Measurements from ENCODE around the gene TRIO.

Gene TRIO

GRCh38 chr5:14193496-14193895 lies 50.4 kb downstream of the TRIO start:
- no peak for DNase-seq (ENCODE audit: low read depth, low spot score)
- Histone ChIP-seq H3K9me3 (ENCODE audit: insufficient read depth, low read length) (no peaks in the 10 kb centered on the region), H3K27me3 (ENCODE audit: insufficient read depth, insufficient read length) (no peaks in the 10 kb centered on the region), H3K36me3 (ENCODE audit: insufficient read depth, insufficient read length, low read length) (peaks cover 5% of the 10 kb centered on the region), H3K4me3 (ENCODE audit: insufficient read length, low read depth) (no peak overlapping the region), H3K9ac (ENCODE audit: insufficient read length, low read depth) (no peak overlapping the region), H3K4me1 (ENCODE audit: insufficient read depth, insufficient read length) (peaks cover 2% of the 10 kb centered on the region)
- TF ChIP-seq SUZ12 (IDR thresholded peaks at IDR 0.05; ENCODE audit: extremely low read depth, insufficient read depth, insufficient read length) (no peak), YY1 (IDR thresholded peaks at IDR 0.05; ENCODE audit: insufficient read depth, insufficient read length) (no peak), ZNF274 (IDR thresholded peaks at IDR 0.05; ENCODE audit: low read depth, low read length) (no peak)

DNA sequence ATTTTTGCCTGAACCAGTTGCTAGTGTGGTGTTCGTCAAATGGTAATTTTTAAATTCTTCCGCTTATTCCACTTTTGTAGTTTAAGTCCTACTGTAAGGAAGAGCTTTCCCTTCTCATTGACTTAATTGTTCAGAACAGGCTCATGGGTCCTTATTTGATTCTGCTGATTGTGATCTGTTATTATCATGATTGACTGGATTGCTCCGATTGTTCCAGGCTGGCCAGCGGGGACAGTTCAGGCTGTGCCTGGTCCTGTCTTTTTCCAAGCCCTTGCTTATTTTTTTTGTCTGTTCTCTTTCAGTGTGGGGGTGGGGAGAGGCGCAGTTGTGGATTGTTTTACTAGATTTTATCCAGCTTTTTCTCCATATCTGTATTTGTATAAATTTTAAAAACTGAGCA lies 52.4 kb downstream of the TRIO start:
- DNase-seq (ENCODE audit: low read depth, low spot score), result no peak
- TF ChIP-seq YY1 (IDR thresholded peaks at IDR 0.05; ENCODE audit: insufficient read depth, insufficient read length) (no peak), ZNF274 (IDR thresholded peaks at IDR 0.05; ENCODE audit: low read depth, low read length) (no peak), SUZ12 (IDR thresholded peaks at IDR 0.05; ENCODE audit: extremely low read depth, insufficient read depth, insufficient read length) (no peak)

DNA sequence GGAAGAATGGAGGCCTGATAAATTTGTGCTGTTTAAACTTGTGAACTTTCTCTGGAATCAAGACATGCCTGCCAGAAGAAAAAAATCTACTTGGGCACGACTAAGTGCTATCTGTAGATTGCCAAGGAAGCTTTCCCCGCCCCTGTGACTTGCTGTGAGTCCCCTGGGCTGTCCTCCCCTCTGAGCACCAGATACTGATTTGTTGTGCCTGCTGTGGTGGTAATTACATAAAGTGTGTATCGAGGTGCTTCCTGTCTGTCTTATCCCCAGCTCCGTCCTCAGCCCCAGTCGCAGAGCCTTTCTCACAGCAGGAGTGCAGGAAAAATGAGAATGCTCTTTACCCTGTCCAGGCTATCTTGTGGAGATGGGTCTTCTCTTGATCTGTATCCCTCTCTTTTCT lies 53.9 kb downstream of the TRIO start:
- no peak overlapping the region for H3K9ac ChIP-seq (ENCODE audit: insufficient read length, low read depth)
- H3K27me3 ChIP-seq (ENCODE audit: insufficient read depth, insufficient read length), result no peaks in the 10 kb centered on the region
- peaks cover 5% of the 10 kb centered on the region for H3K36me3 ChIP-seq (ENCODE audit: insufficient read depth, insufficient read length, low read length)
- H3K9me3 ChIP-seq (ENCODE audit: insufficient read depth, low read length), result no peaks in the 10 kb centered on the region
- peaks cover 2% of the 10 kb centered on the region for H3K4me1 ChIP-seq (ENCODE audit: insufficient read depth, insufficient read length)
- H3K4me3 ChIP-seq (ENCODE audit: insufficient read length, low read depth), result no peak overlapping the region
- no peak for DNase-seq (ENCODE audit: low read depth, low spot score)
- no peak for TF ChIP-seq SUZ12 (IDR thresholded peaks at IDR 0.05; ENCODE audit: extremely low read depth, insufficient read depth, insufficient read length)
- no peak for TF ChIP-seq YY1 (IDR thresholded peaks at IDR 0.05; ENCODE audit: insufficient read depth, insufficient read length)
- TF ChIP-seq ZNF274 (IDR thresholded peaks at IDR 0.05; ENCODE audit: low read depth, low read length), result no peak

More for the DNA sequence above, 52.4 kb downstream of the TRIO start:
- H3K27me3 ChIP-seq (ENCODE audit: insufficient read depth, insufficient read length), result no peaks in the 10 kb centered on the region
- H3K4me3 ChIP-seq (ENCODE audit: insufficient read length, low read depth), result no peak overlapping the region
- peaks cover 5% of the 10 kb centered on the region for H3K36me3 ChIP-seq (ENCODE audit: insufficient read depth, insufficient read length, low read length)
- H3K9ac ChIP-seq (ENCODE audit: insufficient read length, low read depth), result no peak overlapping the region
- peaks cover 2% of the 10 kb centered on the region for H3K4me1 ChIP-seq (ENCODE audit: insufficient read depth, insufficient read length)
- H3K9me3 ChIP-seq (ENCODE audit: insufficient read depth, low read length), result no peaks in the 10 kb centered on the region

DNA sequence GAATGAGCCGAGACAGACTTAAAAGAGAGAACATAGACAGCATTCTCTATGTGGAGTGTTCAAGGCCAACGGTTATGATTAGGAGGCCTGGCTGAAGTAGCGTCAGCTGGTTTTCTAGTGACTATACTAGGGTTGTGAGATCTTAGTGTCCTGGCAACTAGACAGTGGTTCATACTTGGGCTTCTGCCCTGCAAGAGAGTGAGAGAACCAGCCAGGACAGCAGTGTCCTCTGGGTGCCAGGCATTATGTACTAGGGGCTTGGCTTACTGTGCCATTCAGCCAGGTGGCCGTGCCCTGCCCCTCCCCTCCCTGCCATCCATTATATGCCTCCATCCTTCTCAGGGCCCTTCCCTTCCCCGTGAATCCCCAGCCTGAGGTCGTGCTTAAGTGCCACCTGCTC lies 56.8 kb downstream of the TRIO start:
- TF ChIP-seq YY1 (IDR thresholded peaks at IDR 0.05; ENCODE audit: insufficient read depth, insufficient read length) (no peak), SUZ12 (IDR thresholded peaks at IDR 0.05; ENCODE audit: extremely low read depth, insufficient read depth, insufficient read length) (no peak), ZNF274 (IDR thresholded peaks at IDR 0.05; ENCODE audit: low read depth, low read length) (no peak)
- Histone ChIP-seq H3K9ac (ENCODE audit: insufficient read length, low read depth) (no peak overlapping the region), H3K4me1 (ENCODE audit: insufficient read depth, insufficient read length) (peaks cover 2% of the 10 kb centered on the region), H3K9me3 (ENCODE audit: insufficient read depth, low read length) (no peaks in the 10 kb centered on the region), H3K27me3 (ENCODE audit: insufficient read depth, insufficient read length) (no peaks in the 10 kb centered on the region), H3K4me3 (ENCODE audit: insufficient read length, low read depth) (no peak overlapping the region), H3K36me3 (ENCODE audit: insufficient read depth, insufficient read length, low read length) (no peaks in the 10 kb centered on the region)
- DNase-seq (ENCODE audit: low read depth, low spot score), result no peak

DNA sequence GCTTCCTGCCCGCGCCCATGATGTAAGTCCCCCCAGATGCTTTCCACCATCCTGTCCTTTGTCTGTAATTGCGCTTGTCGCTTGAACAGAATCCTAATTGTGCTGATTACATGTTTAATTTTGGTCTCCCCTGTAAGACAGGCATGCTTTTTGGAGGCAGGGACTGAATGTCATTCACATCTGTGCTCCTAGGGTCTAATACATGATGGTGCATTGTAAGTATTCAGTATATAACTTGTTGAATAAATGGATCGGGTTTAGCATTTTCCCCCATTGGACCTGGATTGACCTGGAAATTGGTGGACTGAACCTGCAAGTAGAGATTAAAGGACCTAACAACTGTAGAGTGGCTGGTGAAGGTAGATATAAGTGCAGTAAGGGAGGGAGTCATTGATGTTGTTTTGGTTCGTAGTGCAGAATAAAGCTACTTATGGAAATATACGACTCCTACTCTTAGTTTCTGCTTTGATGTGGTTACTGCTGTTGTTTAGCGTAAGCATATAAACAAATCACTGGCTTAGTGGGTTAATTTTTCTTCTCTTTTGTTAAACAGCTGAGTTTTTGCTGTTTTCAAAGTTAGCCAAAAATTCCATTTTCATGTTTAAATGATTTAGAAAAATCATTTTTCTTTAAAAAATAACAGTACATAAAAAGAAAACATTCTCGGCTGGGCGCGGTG lies 57.3 kb downstream of the TRIO start:
- H3K9me3 ChIP-seq (ENCODE audit: insufficient read depth, low read length), result no peaks in the 10 kb centered on the region
- no peak overlapping the region for H3K4me3 ChIP-seq (ENCODE audit: insufficient read length, low read depth)
- H3K9ac ChIP-seq (ENCODE audit: insufficient read length, low read depth), result no peak overlapping the region
- no peaks in the 10 kb centered on the region for H3K27me3 ChIP-seq (ENCODE audit: insufficient read depth, insufficient read length)
- no peak for DNase-seq (ENCODE audit: low read depth, low spot score)
- TF ChIP-seq SUZ12 (IDR thresholded peaks at IDR 0.05; ENCODE audit: extremely low read depth, insufficient read depth, insufficient read length), result no peak
- TF ChIP-seq ZNF274 (IDR thresholded peaks at IDR 0.05; ENCODE audit: low read depth, low read length), result no peak
- no peak for TF ChIP-seq YY1 (IDR thresholded peaks at IDR 0.05; ENCODE audit: insufficient read depth, insufficient read length)
- peaks cover 2% of the 10 kb centered on the region for H3K4me1 ChIP-seq (ENCODE audit: insufficient read depth, insufficient read length)
- no peaks in the 10 kb centered on the region for H3K36me3 ChIP-seq (ENCODE audit: insufficient read depth, insufficient read length, low read length)

- no peak overlapping the region for H3K9ac ChIP-seq (ENCODE audit: insufficient read length, low read depth)
- H3K4me1 ChIP-seq (ENCODE audit: insufficient read depth, insufficient read length), result peaks cover 2% of the 10 kb centered on the region
- TF ChIP-seq SUZ12 (IDR thresholded peaks at IDR 0.05; ENCODE audit: extremely low read depth, insufficient read depth, insufficient read length), result no peak
- TF ChIP-seq ZNF274 (IDR thresholded peaks at IDR 0.05; ENCODE audit: low read depth, low read length), result no peak
- TF ChIP-seq YY1 (IDR thresholded peaks at IDR 0.05; ENCODE audit: insufficient read depth, insufficient read length), result no peak
- no peaks in the 10 kb centered on the region for H3K27me3 ChIP-seq (ENCODE audit: insufficient read depth, insufficient read length)
- no peak for DNase-seq (ENCODE audit: low read depth, low spot score)
- no peaks in the 10 kb centered on the region for H3K9me3 ChIP-seq (ENCODE audit: insufficient read depth, low read length)
- H3K36me3 ChIP-seq (ENCODE audit: insufficient read depth, insufficient read length, low read length), result no peaks in the 10 kb centered on the region
- H3K4me3 ChIP-seq (ENCODE audit: insufficient read length, low read depth), result no peak overlapping the region
Measured at GRCh38 chr5:14201325-14202045, 58.3 kb downstream of the TRIO start.

DNA sequence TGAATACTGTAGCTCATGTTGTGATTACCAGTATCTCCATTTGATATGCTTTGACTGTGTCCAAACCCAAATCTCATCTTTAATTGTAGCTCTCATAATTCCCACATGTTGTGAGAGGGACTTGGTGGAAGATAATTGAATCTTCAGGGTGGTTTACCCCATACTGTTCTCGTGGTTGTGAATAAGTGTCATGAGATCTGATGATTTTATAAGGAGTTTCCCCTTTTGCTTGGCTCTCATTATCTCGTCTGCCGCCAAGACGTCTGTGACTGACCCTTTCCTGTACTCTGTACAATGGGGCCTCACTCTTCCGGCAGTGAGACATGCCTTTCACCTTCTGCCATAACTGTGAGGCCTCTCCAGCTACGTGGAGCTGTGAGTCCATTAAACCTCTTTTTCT lies 59.3 kb downstream of the TRIO start:
- Histone ChIP-seq H3K4me3 (ENCODE audit: insufficient read length, low read depth) (no peak overlapping the region), H3K4me1 (ENCODE audit: insufficient read depth, insufficient read length) (no peaks in the 10 kb centered on the region), H3K27me3 (ENCODE audit: insufficient read depth, insufficient read length) (no peaks in the 10 kb centered on the region), H3K9ac (ENCODE audit: insufficient read length, low read depth) (no peak overlapping the region), H3K36me3 (ENCODE audit: insufficient read depth, insufficient read length, low read length) (no peaks in the 10 kb centered on the region), H3K9me3 (ENCODE audit: insufficient read depth, low read length) (no peaks in the 10 kb centered on the region)
- DNase-seq (ENCODE audit: low read depth, low spot score), result no peak
- no peak for TF ChIP-seq YY1 (IDR thresholded peaks at IDR 0.05; ENCODE audit: insufficient read depth, insufficient read length)
- TF ChIP-seq ZNF274 (IDR thresholded peaks at IDR 0.05; ENCODE audit: low read depth, low read length), result no peak
- no peak for TF ChIP-seq SUZ12 (IDR thresholded peaks at IDR 0.05; ENCODE audit: extremely low read depth, insufficient read depth, insufficient read length)
